ENCODE results near the gene MFSD11.

The MFSD11 gene

DNA sequence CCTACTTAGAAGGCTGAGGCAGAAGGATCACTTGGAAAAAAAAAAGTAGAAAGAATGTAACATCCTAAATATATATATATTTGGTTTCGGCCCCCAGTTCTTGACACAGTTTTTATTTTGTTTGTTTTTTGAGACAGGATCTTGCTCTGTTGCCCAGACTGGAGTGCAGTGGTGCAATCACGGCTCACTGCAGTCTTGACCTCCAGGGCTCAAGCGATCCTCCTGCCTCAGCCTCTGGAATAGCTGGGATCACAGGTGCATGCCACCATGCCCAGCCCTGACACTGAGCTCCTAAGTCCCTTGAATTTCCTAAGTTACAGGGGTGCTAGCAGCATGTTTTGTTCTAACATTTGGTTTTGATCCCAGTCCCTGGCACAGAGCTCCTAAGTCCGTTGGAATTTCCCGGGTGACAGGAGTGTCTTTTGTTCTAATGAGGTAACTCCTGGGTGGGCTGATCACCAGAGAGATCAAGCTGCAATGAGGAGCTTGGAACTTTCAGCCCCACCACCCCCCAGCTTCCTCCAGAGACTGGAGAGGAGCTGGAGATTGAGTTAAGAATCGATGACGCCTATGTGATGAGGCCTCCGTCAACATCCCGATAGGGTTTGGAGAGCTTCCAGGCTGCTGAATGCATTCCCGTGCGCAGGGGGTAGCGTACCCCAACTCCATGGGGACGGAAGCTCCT lies 47.2 kb upstream of the MFSD11 start:
- no peaks in the 10 kb centered on the region for H3K9me3 ChIP-seq (ENCODE audit: control insufficient read depth, insufficient read depth, low read length)
- H3K27me3 ChIP-seq (ENCODE audit: control insufficient read depth, low read length), result peaks cover 14% of the 10 kb centered on the region
- H3K4me3 ChIP-seq (ENCODE audit: low read length), result no peak overlapping the region
- no peaks in the 10 kb centered on the region for H3K36me3 ChIP-seq (ENCODE audit: control insufficient read depth, low read length)
- no peaks in the 10 kb centered on the region for H3K79me2 ChIP-seq (ENCODE audit: control insufficient read depth, low read length)
- H3K4me2 ChIP-seq (ENCODE audit: low read length), result no peak overlapping the region
- TF ChIP-seq, protein P1, sequence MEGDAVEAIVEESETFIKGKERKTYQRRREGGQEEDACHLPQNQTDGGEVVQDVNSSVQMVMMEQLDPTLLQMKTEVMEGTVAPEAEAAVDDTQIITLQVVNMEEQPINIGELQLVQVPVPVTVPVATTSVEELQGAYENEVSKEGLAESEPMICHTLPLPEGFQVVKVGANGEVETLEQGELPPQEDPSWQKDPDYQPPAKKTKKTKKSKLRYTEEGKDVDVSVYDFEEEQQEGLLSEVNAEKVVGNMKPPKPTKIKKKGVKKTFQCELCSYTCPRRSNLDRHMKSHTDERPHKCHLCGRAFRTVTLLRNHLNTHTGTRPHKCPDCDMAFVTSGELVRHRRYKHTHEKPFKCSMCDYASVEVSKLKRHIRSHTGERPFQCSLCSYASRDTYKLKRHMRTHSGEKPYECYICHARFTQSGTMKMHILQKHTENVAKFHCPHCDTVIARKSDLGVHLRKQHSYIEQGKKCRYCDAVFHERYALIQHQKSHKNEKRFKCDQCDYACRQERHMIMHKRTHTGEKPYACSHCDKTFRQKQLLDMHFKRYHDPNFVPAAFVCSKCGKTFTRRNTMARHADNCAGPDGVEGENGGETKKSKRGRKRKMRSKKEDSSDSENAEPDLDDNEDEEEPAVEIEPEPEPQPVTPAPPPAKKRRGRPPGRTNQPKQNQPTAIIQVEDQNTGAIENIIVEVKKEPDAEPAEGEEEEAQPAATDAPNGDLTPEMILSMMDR (IDR thresholded peaks at IDR 0.05; ENCODE audit: low read depth, low read length, poor library complexity, severe bottlenecking), result no peak
- no peak for TF ChIP-seq EZH2phosphoT487 (IDR thresholded peaks at IDR 0.05; ENCODE audit: borderline replicate concordance, low read length)
- H4K20me1 ChIP-seq (ENCODE audit: control insufficient read depth, insufficient read depth, low read depth, low read length), result no peaks in the 10 kb centered on the region
- no peaks in the 10 kb centered on the region for H3K9me2 ChIP-seq (replicated peaks; ENCODE audit: control insufficient read depth, low read length)
- H3F3A ChIP-seq (ENCODE audit: control insufficient read depth, insufficient read depth), result no peaks in the 10 kb centered on the region
- H3K4me1 ChIP-seq (ENCODE audit: control insufficient read depth, low read length), result no peaks in the 10 kb centered on the region
- no peak overlapping the region for H3K27ac ChIP-seq (ENCODE audit: low read depth, low read length)

GRCh38 chr17:76691379-76692191 lies 46.3 kb upstream of the MFSD11 start:
- Histone ChIP-seq H3K4me3 (ENCODE audit: low read length) (no peak overlapping the region), H3K4me2 (ENCODE audit: low read length) (no peak overlapping the region), H4K20me1 (ENCODE audit: control insufficient read depth, insufficient read depth, low read depth, low read length) (no peaks in the 10 kb centered on the region), H3K27ac (ENCODE audit: low read depth, low read length) (no peak overlapping the region), H3K27me3 (ENCODE audit: control insufficient read depth, low read length) (peaks cover 19% of the 10 kb centered on the region), H3K4me1 (ENCODE audit: control insufficient read depth, low read length) (no peaks in the 10 kb centered on the region), H3K9me2 (replicated peaks; ENCODE audit: control insufficient read depth, low read length) (no peaks in the 10 kb centered on the region), H3K79me2 (ENCODE audit: control insufficient read depth, low read length) (no peaks in the 10 kb centered on the region), H3F3A (ENCODE audit: control insufficient read depth, insufficient read depth) (no peaks in the 10 kb centered on the region), H3K9me3 (ENCODE audit: control insufficient read depth, insufficient read depth, low read length) (no peaks in the 10 kb centered on the region), H3K36me3 (ENCODE audit: control insufficient read depth, low read length) (no peaks in the 10 kb centered on the region)
- no peak for TF ChIP-seq EZH2phosphoT487 (IDR thresholded peaks at IDR 0.05; ENCODE audit: borderline replicate concordance, low read length)
- TF ChIP-seq, protein P1 (IDR thresholded peaks at IDR 0.05; ENCODE audit: low read depth, low read length, poor library complexity, severe bottlenecking), result no peak

DNA sequence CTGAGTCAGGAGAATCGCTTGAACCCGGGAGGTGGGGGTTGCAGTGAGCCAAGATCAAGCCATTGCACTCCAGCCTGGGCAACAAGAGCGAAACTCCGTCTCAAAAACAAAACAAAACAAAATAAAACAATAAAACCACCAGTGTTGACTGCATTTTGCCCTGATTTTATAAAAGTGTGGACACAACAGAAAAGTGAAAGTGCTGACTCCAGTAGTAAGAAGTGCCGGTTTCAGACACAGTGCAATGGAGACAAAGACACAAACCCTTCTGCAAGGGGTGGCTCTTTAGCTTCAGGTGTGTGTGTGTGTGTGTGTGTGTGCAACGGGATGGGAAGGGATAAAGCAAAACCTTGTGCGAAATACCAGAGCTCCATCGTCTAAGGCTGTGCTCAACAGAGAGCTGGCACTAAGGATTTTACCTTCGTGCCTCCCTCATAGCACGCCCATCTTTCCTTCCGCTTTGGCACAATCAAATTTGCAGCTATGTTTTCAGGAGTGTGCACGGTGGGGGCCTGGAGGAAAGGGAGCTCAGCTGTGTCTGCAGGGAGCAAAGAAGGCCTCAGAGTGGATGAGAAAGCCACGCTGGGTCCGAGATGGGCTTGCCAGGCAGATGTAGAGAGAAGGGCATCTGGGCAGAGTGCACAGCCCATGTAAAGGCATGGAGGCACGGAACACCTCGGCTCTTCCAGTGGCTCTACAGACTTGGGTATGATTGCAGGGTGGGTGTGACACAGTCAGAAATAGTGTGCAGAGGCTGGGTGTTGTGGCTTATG lies 42.7 kb upstream of the MFSD11 start:
- Histone ChIP-seq H3K27ac (ENCODE audit: low read depth, low read length) (no peak overlapping the region), H3K4me3 (ENCODE audit: low read length) (no peak overlapping the region), H3K27me3 (ENCODE audit: control insufficient read depth, low read length) (peaks cover 42% of the 10 kb centered on the region), H3K4me1 (ENCODE audit: control insufficient read depth, low read length) (no peaks in the 10 kb centered on the region), H4K20me1 (ENCODE audit: control insufficient read depth, insufficient read depth, low read depth, low read length) (no peaks in the 10 kb centered on the region), H3K36me3 (ENCODE audit: control insufficient read depth, low read length) (no peaks in the 10 kb centered on the region), H3F3A (ENCODE audit: control insufficient read depth, insufficient read depth) (no peaks in the 10 kb centered on the region), H3K4me2 (ENCODE audit: low read length) (no peak overlapping the region), H3K9me2 (replicated peaks; ENCODE audit: control insufficient read depth, low read length) (no peaks in the 10 kb centered on the region), H3K79me2 (ENCODE audit: control insufficient read depth, low read length) (no peaks in the 10 kb centered on the region), H3K9me3 (ENCODE audit: control insufficient read depth, insufficient read depth, low read length) (no peaks in the 10 kb centered on the region)
- TF ChIP-seq EZH2phosphoT487 (IDR thresholded peaks at IDR 0.05; ENCODE audit: borderline replicate concordance, low read length), result no peak
- TF ChIP-seq, protein P1 (IDR thresholded peaks at IDR 0.05; ENCODE audit: low read depth, low read length, poor library complexity, severe bottlenecking), result no peak
